ENCODE results near the gene ATP6V0A1.

The ATP6V0A1 gene

DNA sequence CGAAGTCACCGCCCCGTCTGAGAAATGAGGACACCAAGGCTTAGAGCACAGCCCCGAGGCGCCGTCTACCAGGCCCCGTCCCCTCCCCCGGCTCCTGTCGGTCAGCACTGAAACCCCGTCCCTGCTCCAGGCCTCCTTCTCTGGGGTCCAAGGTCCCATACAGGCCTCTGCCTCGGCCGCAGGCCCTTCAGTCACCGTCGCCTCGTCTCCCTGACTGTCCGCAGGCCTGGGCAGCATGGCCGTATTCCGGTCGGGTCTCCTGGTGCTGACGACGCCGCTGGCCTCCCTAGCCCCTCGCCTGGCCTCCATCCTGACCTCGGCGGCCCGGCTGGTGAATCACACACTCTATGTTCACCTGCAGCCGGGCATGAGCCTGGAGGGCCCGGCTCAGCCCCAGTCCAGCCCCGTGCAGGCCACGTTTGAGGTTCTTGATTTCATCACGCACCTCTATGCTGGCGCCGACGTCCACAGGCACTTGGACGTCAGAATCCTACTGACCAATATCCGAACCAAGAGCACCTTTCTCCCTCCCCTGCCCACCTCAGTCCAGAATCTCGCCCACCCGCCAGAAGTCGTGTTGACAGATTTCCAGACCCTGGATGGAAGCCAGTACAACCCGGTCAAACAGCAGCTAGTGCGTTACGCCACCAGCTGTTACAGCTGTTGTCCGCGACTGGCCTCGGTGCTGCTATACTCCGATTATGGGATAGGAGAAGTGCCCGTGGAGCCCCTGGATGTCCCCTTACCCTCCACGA lies 103.9 kb downstream of the ATP6V0A1 start:
- TF ChIP-seq CTCF (IDR thresholded peaks at IDR 0.05; ENCODE audit: low read depth, low read length, missing control alignments), result no peak
- DNase-seq (ENCODE audit: extremely low read depth, low read depth), result no peak
- peak overlapping the region; percentile 99 for H3K4me3 ChIP-seq (replicated peaks; ENCODE audit: low read depth, low read length)

DNA sequence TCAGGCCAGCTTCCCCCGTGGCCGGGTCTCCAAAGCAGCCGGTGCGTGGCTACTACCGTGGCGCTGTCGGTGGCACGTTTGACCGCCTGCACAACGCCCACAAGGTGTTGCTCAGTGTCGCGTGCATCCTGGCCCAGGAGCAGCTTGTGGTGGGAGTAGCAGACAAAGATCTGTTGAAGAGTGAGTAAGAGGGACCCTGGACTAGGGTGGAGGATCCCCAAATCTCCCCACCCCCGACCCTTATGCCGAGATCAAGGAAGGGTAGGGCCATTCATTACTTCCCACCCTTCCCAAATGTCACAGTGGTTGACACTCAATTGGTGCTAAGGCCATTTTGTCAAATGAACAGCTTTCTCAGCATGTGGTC lies 104.4 kb downstream of the ATP6V0A1 start:
- DNase-seq (ENCODE audit: extremely low read depth, low read depth), result no peak
- TF ChIP-seq CTCF (IDR thresholded peaks at IDR 0.05; ENCODE audit: low read depth, low read length, missing control alignments), result no peak

GRCh38 chr17:42563543-42563942 lies 104.9 kb downstream of the ATP6V0A1 start:
- DNase-seq (ENCODE audit: extremely low read depth, low read depth), result no peak
- peak overlapping the region; percentile 99 for H3K4me3 ChIP-seq (replicated peaks; ENCODE audit: low read depth, low read length)
- no peak for TF ChIP-seq CTCF (IDR thresholded peaks at IDR 0.05; ENCODE audit: low read depth, low read length, missing control alignments)

More for the DNA sequence above, 104.4 kb downstream of the ATP6V0A1 start:
- H3K4me3 ChIP-seq (replicated peaks; ENCODE audit: low read depth, low read length), result peak overlapping the region; percentile 99

- no peak for DNase-seq (ENCODE audit: extremely low read depth, low read depth)
- H3K4me3 ChIP-seq (replicated peaks; ENCODE audit: low read depth, low read length), result peak overlapping the region; percentile 99
- TF ChIP-seq CTCF (IDR thresholded peaks at IDR 0.05; ENCODE audit: low read depth, low read length, missing control alignments), result no peak
These were observed 105.3 kb downstream of the ATP6V0A1 start for GRCh38 chr17:42563950-42564349.

DNA sequence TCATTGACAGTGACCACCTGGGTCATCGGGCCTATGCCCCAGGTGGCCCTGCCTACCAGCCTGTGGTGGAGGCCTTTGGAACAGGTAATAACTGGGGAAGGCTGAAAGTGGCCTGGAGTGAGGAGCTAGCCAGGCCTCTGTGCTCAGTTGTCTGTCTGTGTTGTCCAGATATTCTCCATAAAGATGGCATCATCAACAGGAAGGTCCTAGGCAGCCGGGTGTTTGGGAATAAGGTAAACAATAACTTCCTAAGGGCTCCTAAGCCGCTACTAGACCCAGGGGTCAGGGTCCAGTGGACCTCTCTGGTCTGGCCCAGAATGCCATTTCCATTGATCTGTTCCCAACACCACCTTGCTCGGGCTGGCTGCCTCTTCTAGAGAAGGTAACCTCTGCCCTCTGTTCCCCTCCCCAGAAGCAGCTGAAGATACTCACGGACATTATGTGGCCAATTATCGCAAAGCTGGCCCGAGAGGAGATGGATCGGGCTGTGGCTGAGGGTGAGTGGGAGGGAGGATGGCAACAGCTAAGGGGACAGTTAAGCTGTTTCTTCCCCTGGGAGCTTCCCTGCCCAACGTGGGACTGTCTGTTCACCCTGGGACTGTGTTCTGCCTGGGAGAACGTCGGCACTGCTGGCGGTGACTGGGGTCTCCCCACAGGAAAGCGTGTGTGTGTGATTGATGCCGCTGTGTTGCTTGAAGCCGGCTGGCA lies 106.3 kb downstream of the ATP6V0A1 start:
- no peak for DNase-seq (ENCODE audit: extremely low read depth, low read depth)
- no peak for TF ChIP-seq CTCF (IDR thresholded peaks at IDR 0.05; ENCODE audit: low read depth, low read length, missing control alignments)
- H3K4me3 ChIP-seq (replicated peaks; ENCODE audit: low read depth, low read length), result no peak overlapping the region

DNA sequence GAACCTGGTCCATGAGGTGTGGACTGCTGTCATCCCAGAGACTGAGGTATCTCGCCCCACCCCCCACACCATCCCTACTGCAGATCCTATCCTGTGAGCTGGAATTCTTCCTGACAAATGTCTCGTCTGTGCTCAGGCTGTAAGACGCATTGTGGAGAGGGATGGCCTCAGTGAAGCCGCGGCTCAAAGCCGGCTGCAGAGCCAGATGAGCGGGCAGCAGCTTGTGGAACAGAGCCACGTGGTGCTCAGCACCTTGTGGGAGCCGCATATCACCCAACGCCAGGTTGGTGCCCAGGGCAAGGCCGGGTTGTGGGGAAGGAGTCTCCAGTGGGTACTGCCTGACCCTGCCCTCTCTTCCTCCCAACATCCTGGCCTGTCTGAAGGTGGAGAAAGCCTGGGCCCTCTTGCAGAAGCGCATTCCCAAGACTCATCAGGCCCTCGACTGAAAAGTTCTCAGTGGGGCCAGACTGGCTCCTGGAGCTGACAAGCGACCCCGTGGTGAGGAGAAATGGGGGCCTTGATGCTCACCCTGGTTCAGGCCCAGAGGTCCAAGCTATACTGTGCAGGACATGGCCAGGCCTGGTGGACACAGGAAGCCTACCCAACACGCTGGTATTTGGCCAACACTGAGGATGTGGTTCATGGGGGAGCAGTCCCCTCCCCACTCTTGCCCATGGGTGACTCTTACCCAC lies 107.0 kb downstream of the ATP6V0A1 start:
- DNase-seq (ENCODE audit: extremely low read depth, low read depth), result no peak
- no peak overlapping the region for H3K4me3 ChIP-seq (replicated peaks; ENCODE audit: low read depth, low read length)
- no peak for TF ChIP-seq CTCF (IDR thresholded peaks at IDR 0.05; ENCODE audit: low read depth, low read length, missing control alignments)
